Amniotic stem cell (primary cell): Measurements from ENCODE around the gene THOC5.

Experiments
- DNase-seq: peaks from one replicate; lab custom pipeline; 2025; lab: John Stamatoyannopoulos, UW

Gene THOC5

DNA sequence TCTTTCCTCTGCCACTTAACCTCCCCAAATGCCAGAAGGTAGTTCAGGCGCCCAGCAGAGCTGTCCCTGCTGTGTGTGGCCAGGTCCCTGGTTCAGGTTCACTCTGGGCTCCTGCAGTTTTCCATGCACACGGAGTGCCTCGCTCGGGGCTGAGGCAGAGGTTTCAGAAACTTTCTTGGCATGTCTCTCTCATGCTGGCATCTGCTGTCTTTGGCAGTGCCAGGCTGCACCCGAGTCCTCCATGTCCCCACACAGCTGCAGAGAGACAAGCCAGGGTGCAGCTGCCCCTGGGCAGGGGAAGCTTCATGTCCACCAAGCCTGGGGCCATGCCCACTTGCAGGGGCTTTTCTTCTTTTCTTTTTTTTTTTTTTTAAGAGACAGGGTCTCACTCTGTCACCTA lies 80.6 kb downstream of the THOC5 start:
- DNase-seq, result no peak

DNA sequence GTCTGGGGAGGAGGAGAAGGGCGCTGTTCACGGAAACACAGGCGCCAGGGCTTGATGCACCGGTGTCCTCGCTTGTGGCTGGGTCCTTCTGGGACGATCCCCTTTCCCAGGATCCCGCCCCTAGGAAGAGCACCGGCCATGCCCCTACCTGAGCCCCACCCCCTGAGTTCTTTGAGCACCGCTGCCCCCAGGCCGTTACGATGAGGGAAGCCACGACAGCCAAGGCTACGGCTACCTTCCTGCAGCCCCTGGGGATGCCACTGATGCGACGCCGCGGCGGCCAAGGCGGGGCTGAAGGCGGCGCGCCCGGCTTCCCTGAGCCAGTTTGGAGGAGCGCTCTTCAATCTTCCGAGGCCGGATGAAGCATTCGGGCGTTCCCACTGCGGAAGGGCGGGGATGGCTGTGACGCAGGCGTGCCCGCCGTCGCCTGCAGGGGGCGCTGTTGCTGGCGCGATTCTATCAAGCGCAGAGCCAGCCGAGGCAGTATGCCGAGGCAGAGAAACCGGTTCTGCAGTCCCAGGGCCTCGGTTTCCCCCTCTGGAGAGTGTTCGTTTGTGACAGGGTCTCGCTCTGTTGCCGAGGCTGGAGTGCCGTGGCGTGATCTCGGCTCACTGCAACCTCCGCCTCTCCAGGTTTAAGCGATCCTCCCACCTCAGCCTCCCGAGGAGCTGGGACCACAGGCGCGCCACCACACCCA lies 83.2 kb downstream of the THOC5 start:
- DNase-seq, result no peak

DNA sequence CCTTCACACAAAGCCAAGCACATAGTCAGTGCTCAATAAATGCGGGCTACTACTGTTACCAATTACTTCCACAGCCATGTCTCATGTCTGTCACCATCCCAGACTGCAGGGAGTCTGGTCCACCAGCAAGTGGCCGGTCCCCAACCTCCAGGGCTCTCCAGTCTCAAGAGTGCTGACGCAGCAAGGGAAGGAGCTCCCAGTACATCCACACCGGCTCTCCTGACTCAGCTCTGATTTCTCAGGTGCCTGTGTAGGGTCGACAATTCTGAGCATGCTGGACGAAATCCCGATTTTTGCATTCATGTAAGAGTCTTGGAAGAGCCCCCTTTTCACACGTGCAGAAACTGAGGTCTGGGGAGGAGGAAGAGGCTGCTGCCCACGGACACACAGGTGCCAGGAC lies 83.8 kb downstream of the THOC5 start:
- DNase-seq, result no peak

DNA sequence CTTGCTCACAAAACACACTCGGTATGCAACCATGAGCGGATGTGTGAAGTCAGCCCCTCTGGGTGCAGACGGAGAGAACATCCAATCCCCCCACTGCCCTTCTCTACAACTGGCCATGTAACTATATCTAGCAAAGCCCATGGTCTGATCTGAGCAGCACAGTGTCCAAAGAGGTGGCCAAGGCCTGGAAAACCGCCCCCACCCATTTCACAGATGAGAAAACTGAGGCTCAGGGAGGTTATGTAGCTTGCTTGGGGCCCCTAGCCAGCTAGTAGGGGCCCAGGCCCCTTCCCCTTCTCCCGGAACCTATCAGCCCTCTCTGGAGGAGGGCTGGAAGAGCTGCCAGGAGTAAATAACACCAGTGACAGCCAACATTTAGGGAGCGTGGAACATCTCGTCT lies 89.0 kb downstream of the THOC5 start:
- no peak for DNase-seq

DNA sequence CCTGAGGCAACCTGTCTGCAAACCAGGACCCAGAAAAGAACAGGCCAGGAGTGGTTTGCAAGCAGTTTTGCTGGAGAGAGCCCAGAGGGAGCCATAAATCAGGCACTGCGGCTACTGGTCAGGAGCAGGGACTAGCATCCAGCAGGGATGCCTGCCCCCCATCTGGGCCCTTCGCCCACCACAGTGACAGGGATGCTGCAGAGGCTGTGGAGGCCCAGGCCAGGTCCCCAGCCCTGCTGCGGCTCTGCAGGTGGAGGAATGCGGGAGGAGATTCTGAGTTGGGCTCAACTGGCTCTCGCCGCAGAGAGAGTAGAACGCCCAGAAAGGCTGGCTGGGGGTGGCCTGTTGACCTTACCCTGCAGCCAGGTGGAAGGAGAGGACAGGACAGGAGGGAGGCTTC lies 89.9 kb downstream of the THOC5 start:
- no peak for DNase-seq

DNA sequence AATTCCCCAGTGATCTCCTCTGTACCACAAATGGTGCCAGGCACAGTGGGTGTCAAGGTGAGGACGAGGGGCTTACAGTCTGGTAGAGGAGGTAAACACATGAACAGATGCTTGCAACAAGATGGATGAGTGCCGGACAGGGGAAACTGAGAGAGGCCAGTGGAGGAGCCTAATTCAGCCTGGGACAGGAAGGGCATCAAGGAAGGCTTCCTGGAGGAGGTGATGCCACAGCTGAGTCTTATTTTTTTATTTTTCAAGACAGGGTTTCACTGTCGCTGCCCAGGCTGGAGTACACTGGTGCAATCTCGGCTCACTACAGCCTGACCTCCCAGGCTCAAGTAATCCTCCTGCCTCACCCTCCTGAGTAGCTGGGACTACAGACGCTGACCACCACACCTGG lies 92.3 kb downstream of the THOC5 start:
- DNase-seq, result no peak

DNA sequence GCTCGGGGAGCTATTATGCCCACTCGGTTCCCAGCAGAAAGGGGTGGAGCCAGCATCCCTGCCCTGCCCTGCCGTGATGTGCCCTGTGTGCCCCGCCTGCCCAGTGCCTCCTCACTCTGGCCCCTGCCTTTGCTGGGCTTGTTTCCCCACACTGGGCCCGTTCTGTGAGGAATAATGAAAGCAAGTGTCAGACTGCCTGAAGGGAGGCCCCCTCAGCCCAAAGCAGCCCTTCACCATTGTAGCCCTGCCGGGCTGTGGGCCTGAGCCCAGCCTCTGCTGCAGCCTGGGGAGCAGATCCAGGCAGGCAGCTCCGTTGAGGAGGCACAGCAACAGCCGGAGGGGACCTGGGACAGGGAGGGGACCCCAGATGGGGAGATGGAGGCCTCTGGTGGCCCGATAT lies 93.8 kb downstream of the THOC5 start:
- DNase-seq, result no peak

DNA sequence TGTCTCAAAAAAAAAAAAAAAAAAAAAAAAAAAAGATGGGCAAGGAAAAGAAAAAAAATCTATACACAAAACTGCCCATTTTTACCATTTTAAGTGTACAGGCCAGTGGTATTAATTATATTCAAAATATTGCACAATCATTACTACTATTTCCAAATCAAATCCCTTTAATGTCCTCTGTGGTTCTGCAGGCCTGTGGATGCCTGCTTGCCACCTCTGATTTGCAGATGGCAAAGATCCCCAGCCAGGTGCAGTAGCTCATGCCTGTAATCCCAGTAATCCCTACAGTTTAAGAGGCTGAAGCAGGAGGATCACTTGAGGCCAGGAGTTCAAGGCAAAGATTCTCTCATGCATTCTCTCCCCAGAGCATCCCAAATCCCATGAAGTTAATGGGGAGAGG lies 95.0 kb downstream of the THOC5 start:
- no peak for DNase-seq

DNA sequence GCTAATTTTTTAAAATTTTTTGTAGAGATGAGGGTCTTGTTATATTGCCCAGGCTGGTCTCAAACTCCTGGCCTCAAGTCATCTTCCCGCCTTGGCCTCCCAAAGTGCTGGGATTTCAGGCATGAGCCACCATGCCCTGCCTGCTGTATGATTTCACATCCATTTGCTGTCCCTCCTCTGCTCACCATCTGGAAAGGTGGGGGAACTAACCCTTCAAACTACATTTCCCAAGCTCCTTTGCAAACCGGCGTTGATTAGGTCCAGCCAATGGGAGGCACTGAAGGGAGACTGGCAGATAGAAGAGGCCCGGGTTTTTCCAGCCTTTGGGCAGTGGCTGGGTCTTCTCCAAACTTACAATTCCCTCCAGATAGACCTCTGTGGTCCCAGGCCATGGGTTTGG lies 95.8 kb downstream of the THOC5 start:
- DNase-seq, result no peak

DNA sequence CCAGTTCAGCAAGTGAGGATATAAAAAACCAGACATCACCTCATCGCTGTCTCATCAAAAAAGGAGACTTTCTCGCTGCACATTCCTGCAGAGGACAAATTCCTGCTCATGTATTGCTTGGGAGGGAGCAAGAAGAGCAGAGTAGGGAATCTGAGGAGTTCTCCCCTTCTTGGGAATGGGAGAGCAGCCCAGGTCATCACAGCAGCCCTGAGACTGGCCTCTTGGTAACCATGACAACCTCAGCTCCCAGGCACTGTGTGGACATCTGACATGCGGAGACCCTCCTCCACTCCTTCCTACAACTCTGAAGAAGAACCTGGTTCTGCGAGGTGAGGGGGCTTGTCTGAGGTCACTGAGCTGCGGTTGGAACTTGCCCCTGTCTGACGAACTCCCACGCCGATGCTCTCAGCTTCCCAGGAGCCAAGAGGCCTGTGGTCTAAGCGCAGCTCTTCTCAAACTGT lies 97.3 kb downstream of the THOC5 start:
- DNase-seq, result no peak
